ENCODE measurements around the gene EXOC2.

The EXOC2 gene

GRCh38 chr6:474453-475185 lies 218.3 kb downstream of the EXOC2 start:
- H3K4me3 ChIP-seq (ENCODE audit: low read depth, low read length): no peak overlapping the region
- H3K36me3 ChIP-seq (ENCODE audit: control insufficient read depth, insufficient read depth, low read length): no peaks in the 10 kb centered on the region
- H3K9ac ChIP-seq (ENCODE audit: low read length): no peak overlapping the region
- no peaks in the 10 kb centered on the region for H3K27me3 ChIP-seq (ENCODE audit: control insufficient read depth, insufficient read depth, low read length)
- no peak overlapping the region for H3K27ac ChIP-seq (ENCODE audit: low read depth, low read length)
- H3K9me3 ChIP-seq (ENCODE audit: control insufficient read depth, insufficient read depth, low read depth, low read length): no peaks in the 10 kb centered on the region
- H3K4me1 ChIP-seq (ENCODE audit: control insufficient read depth, insufficient read depth, low read length): peaks cover 12% of the 10 kb centered on the region; the same call in 1 of the 2 replicates

GRCh38 chr6:473768-474452 lies 219.0 kb downstream of the EXOC2 start:
- Histone ChIP-seq H3K36me3 (ENCODE audit: control insufficient read depth, insufficient read depth, low read length) (no peaks in the 10 kb centered on the region), H3K9me3 (ENCODE audit: control insufficient read depth, insufficient read depth, low read depth, low read length) (no peaks in the 10 kb centered on the region), H3K27me3 (ENCODE audit: control insufficient read depth, insufficient read depth, low read length) (no peaks in the 10 kb centered on the region), H3K4me1 (ENCODE audit: control insufficient read depth, insufficient read depth, low read length) (peaks cover 12% of the 10 kb centered on the region; the same call in 1 of the 2 replicates), H3K4me3 (ENCODE audit: low read depth, low read length) (no peak overlapping the region), H3K27ac (ENCODE audit: low read depth, low read length) (no peak overlapping the region), H3K9ac (ENCODE audit: low read length) (no peak overlapping the region)

GRCh38 chr6:473356-473755 lies 219.6 kb downstream of the EXOC2 start:
- Histone ChIP-seq H3K4me1 (ENCODE audit: control insufficient read depth, insufficient read depth, low read length) (peaks cover 12% of the 10 kb centered on the region; the same call in 1 of the 2 replicates), H3K4me3 (ENCODE audit: low read depth, low read length) (no peak overlapping the region), H3K9ac (ENCODE audit: low read length) (no peak overlapping the region), H3K9me3 (ENCODE audit: control insufficient read depth, insufficient read depth, low read depth, low read length) (no peaks in the 10 kb centered on the region), H3K36me3 (ENCODE audit: control insufficient read depth, insufficient read depth, low read length) (no peaks in the 10 kb centered on the region), H3K27ac (ENCODE audit: low read depth, low read length) (no peak overlapping the region), H3K27me3 (ENCODE audit: control insufficient read depth, insufficient read depth, low read length) (no peaks in the 10 kb centered on the region)

- H3K9ac ChIP-seq (ENCODE audit: low read length): no peak overlapping the region
Measured at GRCh38 chr6:470901-471448, 222.0 kb downstream of the EXOC2 start.

GRCh38 chr6:470051-470900 lies 222.7 kb downstream of the EXOC2 start:
- H3K27me3 ChIP-seq (ENCODE audit: control insufficient read depth, insufficient read depth, low read length): no peaks in the 10 kb centered on the region
- no peaks in the 10 kb centered on the region for H3K36me3 ChIP-seq (ENCODE audit: control insufficient read depth, insufficient read depth, low read length)
- H3K4me1 ChIP-seq (ENCODE audit: control insufficient read depth, insufficient read depth, low read length): peaks cover 12% of the 10 kb centered on the region; the same call in 1 of the 2 replicates
- H3K4me3 ChIP-seq (ENCODE audit: low read depth, low read length): no peak overlapping the region
- no peaks in the 10 kb centered on the region for H3K9me3 ChIP-seq (ENCODE audit: control insufficient read depth, insufficient read depth, low read depth, low read length)
- no peak overlapping the region for H3K9ac ChIP-seq (ENCODE audit: low read length)
- no peak overlapping the region for H3K27ac ChIP-seq (ENCODE audit: low read depth, low read length)

More at GRCh38 chr6:470901-471448, 222.0 kb downstream of the EXOC2 start:
- Histone ChIP-seq H3K36me3 (ENCODE audit: control insufficient read depth, insufficient read depth, low read length) (no peaks in the 10 kb centered on the region), H3K9me3 (ENCODE audit: control insufficient read depth, insufficient read depth, low read depth, low read length) (no peaks in the 10 kb centered on the region), H3K4me3 (ENCODE audit: low read depth, low read length) (no peak overlapping the region), H3K27me3 (ENCODE audit: control insufficient read depth, insufficient read depth, low read length) (no peaks in the 10 kb centered on the region), H3K27ac (ENCODE audit: low read depth, low read length) (no peak overlapping the region), H3K4me1 (ENCODE audit: control insufficient read depth, insufficient read depth, low read length) (peaks cover 12% of the 10 kb centered on the region; the same call in 1 of the 2 replicates)

- Histone ChIP-seq H3K27ac (ENCODE audit: low read depth, low read length) (no peak overlapping the region), H3K4me3 (ENCODE audit: low read depth, low read length) (no peak overlapping the region), H3K9me3 (ENCODE audit: control insufficient read depth, insufficient read depth, low read depth, low read length) (no peaks in the 10 kb centered on the region), H3K4me1 (ENCODE audit: control insufficient read depth, insufficient read depth, low read length) (no peaks in the 10 kb centered on the region), H3K9ac (ENCODE audit: low read length) (no peak overlapping the region), H3K36me3 (ENCODE audit: control insufficient read depth, insufficient read depth, low read length) (no peaks in the 10 kb centered on the region), H3K27me3 (ENCODE audit: control insufficient read depth, insufficient read depth, low read length) (no peaks in the 10 kb centered on the region)
Measured at GRCh38 chr6:467671-468082, 225.3 kb downstream of the EXOC2 start.

- Histone ChIP-seq H3K9ac (ENCODE audit: low read length) (no peak overlapping the region), H3K4me1 (ENCODE audit: control insufficient read depth, insufficient read depth, low read length) (no peaks in the 10 kb centered on the region), H3K4me3 (ENCODE audit: low read depth, low read length) (no peak overlapping the region), H3K27ac (ENCODE audit: low read depth, low read length) (no peak overlapping the region), H3K36me3 (ENCODE audit: control insufficient read depth, insufficient read depth, low read length) (no peaks in the 10 kb centered on the region), H3K27me3 (ENCODE audit: control insufficient read depth, insufficient read depth, low read length) (no peaks in the 10 kb centered on the region), H3K9me3 (ENCODE audit: control insufficient read depth, insufficient read depth, low read depth, low read length) (no peaks in the 10 kb centered on the region)
Measured at GRCh38 chr6:467111-467510, 225.8 kb downstream of the EXOC2 start.

GRCh38 chr6:466564-466963 lies 226.4 kb downstream of the EXOC2 start:
- Histone ChIP-seq H3K4me3 (ENCODE audit: low read depth, low read length) (no peak overlapping the region), H3K27ac (ENCODE audit: low read depth, low read length) (no peak overlapping the region), H3K9ac (ENCODE audit: low read length) (no peak overlapping the region), H3K9me3 (ENCODE audit: control insufficient read depth, insufficient read depth, low read depth, low read length) (no peaks in the 10 kb centered on the region), H3K27me3 (ENCODE audit: control insufficient read depth, insufficient read depth, low read length) (no peaks in the 10 kb centered on the region), H3K36me3 (ENCODE audit: control insufficient read depth, insufficient read depth, low read length) (no peaks in the 10 kb centered on the region), H3K4me1 (ENCODE audit: control insufficient read depth, insufficient read depth, low read length) (no peaks in the 10 kb centered on the region)

- no peaks in the 10 kb centered on the region for H3K9me3 ChIP-seq (ENCODE audit: control insufficient read depth, insufficient read depth, low read depth, low read length)
- H3K4me3 ChIP-seq (ENCODE audit: low read depth, low read length): no peak overlapping the region
- no peaks in the 10 kb centered on the region for H3K4me1 ChIP-seq (ENCODE audit: control insufficient read depth, insufficient read depth, low read length)
- no peaks in the 10 kb centered on the region for H3K36me3 ChIP-seq (ENCODE audit: control insufficient read depth, insufficient read depth, low read length)
- no peak overlapping the region for H3K9ac ChIP-seq (ENCODE audit: low read length)
- no peaks in the 10 kb centered on the region for H3K27me3 ChIP-seq (ENCODE audit: control insufficient read depth, insufficient read depth, low read length)
- no peak overlapping the region for H3K27ac ChIP-seq (ENCODE audit: low read depth, low read length)
Measured at GRCh38 chr6:465531-466348, 227.2 kb downstream of the EXOC2 start.

- Histone ChIP-seq H3K4me1 (ENCODE audit: control insufficient read depth, insufficient read depth, low read length) (peaks cover 8% of the 10 kb centered on the region), H3K4me3 (ENCODE audit: low read depth, low read length) (no peak overlapping the region), H3K36me3 (ENCODE audit: control insufficient read depth, insufficient read depth, low read length) (no peaks in the 10 kb centered on the region), H3K9ac (ENCODE audit: low read length) (no peak overlapping the region), H3K27ac (ENCODE audit: low read depth, low read length) (no peak overlapping the region), H3K27me3 (ENCODE audit: control insufficient read depth, insufficient read depth, low read length) (no peaks in the 10 kb centered on the region), H3K9me3 (ENCODE audit: control insufficient read depth, insufficient read depth, low read depth, low read length) (peaks cover 4% of the 10 kb centered on the region; the same call in 1 of the 2 replicates)
Measured at GRCh38 chr6:456887-457286, 236.1 kb downstream of the EXOC2 start.

Data from HUES6 (cell line).